GM19397 (cell line): ENCODE results near the gene KIF5A.

Experiments used
- ATAC-seq: cut with Tn5 transposase; IDR thresholded peaks from one replicate; pipeline ENCODE4 v1.9.1; 2021; ENCODE audit warnings: mild to moderate bottlenecking, moderate library complexity; ENCODE audit not compliant: unreplicated experiment

The KIF5A gene

DNA sequence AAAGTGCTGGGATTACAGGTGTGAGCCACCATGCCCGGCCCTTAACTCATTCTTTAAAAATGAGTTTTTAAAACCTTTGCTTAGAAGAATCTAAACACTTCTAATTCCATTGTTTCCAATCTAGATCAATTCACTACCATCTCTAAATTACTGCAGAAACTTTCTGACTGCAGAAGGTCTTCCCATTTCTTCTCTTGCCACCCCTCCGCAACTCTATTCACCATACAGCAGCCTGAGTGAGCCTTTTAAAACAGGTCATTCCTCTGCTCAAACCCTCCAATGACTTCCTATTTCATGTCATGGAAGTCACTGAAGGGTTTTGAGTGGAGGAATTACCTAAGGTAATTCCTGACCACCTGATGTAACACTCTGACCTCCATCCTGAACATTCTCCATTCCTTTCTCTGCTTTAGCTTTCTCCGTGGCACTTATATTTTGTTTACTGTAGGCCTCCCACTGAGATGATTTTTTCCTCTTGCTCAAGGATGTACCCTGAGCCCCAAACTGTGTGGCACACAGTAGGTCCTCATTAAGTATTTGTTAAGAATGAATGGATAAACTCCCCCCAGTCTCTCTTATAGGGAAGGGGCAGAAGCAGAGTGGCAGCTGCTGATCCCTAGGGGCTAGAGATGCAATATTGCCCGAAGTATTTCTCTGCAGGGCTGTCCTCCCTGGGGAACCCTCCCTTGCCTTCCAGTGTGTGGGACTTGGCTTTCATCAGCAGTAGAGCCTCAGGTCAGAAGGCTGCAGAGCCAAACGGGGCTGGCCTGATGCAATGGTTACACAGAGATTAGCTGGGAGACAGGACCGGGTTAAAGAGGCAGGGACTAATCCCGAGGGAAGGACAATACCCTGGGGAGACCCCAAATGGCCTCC is 30.7 kb upstream of the KIF5A start:
- no peak for ATAC-seq

DNA sequence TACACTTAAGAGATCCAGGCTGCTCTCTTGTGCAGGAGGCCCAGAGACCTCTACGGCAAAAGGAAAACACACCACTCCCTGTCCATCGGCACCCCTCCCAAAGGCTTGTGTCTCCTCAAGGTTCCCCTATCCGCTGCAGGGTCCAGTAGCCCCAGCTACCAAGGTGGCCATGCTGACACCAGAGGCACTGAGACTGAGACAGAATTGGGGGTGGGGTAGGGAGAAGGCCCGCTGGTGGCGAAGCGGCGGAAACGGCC is 30.1 kb upstream of the KIF5A start:
- ATAC-seq = no peak

DNA sequence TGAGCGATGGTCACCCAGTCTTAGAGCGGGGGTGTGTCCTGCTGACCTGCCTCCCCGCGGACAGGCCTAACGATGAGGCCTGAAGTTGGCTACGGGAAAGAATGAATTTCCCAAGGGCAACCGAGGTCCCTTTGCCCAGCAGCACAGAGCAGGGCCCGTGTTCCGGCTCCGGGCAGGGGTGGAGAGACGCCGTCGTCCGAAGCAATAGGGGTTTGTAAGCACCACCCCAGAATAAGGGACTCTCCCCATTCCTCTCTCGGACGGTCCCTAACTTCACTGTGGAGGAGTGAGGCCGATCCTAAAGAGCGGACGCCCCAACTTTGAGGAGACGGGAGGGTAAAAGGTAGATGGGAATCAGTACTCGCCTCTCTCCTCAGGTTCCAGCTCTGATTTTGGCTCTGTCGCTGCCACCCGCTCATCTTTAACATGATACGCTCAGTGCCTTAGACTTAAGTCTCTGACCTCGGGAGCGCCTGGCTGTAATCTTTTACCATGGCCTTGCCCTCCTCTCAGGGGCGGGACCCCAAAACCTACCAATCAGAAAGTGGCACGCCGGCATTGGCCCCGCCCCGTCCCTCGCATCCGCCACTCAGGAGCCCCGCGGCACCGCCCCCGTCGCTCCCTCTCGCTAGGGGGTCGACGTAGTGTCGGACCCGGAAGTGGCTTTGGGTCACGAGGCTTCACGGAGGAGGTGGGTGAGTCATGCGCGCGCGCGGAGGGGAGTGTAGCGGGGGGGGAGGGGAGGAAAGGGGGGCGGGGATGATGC is 29.6 kb upstream of the KIF5A start, which contains the start of gene DDIT3:
TSS of gene DDIT3 (minus strand) at position 462 of the 766 bp plus-strand sequence. CDS start 3,108 bp downstream, outside the sequence.
- peak; percentile 71 for ATAC-seq

DNA sequence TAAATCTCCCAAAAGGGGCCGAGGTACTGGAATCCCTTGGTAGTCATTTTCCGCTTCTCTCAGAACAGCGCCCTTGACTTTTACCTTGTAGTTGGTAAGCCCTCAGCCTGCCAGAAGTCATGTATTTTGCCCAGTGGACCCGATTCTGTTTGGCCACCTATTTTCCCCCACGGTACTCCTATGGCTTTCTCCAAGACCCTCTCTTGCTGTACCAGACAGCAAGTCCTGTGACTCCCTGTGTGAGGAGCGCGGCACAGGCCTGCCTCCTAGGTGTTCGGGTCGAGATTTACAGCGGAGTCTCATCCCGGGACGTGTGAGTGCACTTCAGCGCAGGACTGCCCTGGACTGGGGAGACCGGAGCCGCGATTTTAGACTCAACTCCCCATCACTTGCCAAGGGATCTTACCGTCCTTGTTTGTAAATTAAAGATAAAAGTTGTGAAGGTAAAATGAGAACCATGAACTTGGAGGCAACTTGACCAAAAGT is 28.3 kb upstream of the KIF5A start:
- ATAC-seq = no peak

DNA sequence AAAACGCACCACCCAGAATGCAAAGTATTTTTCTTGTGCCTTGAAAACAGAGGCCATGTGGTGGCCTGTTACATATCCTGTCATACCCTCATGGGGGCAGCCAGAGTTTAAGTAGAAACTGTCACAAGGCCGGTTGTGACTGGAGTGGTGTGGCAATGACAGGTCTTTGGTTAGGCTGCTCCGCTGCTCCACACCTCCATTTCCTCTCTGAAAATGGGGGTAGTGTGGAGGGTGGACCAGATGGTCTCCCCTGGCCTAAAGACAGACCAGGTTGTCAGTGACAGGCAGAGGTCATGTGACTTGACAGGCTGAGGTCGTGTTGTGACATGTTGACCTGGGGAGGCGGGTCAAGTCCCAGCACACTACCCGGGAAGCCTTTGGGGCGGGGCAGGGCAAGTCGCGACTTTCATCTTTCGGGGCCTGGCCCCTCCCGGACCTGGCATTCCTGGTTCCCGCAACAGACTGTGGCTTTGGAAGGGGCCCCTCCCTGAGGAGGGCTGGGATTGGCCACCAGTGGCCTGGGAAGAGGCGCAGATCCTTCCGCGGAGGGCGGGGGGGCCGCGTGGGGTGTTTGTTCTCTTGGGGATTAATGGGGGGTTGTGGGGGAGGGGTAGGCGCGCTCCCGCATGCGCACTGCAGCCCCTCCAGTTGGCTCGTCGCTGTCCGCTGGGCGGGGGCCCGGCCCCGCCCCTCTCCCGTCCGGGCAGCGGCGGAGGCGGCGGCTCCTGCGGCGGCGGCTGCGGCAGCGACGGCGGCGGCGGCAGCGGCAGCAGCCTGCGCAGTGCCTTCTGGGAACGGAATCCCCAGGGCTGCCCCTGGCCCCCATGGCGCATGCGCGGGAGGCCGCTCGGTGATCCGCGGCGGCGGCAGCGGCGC is 27.6 kb upstream of the KIF5A start, which contains the start of gene MBD6:
TSS of gene MBD6 (plus strand) at position 814 of the 876 bp plus-strand sequence. CDS start 1,480 bp downstream, outside the sequence.
- peak; percentile 36 for ATAC-seq

DNA sequence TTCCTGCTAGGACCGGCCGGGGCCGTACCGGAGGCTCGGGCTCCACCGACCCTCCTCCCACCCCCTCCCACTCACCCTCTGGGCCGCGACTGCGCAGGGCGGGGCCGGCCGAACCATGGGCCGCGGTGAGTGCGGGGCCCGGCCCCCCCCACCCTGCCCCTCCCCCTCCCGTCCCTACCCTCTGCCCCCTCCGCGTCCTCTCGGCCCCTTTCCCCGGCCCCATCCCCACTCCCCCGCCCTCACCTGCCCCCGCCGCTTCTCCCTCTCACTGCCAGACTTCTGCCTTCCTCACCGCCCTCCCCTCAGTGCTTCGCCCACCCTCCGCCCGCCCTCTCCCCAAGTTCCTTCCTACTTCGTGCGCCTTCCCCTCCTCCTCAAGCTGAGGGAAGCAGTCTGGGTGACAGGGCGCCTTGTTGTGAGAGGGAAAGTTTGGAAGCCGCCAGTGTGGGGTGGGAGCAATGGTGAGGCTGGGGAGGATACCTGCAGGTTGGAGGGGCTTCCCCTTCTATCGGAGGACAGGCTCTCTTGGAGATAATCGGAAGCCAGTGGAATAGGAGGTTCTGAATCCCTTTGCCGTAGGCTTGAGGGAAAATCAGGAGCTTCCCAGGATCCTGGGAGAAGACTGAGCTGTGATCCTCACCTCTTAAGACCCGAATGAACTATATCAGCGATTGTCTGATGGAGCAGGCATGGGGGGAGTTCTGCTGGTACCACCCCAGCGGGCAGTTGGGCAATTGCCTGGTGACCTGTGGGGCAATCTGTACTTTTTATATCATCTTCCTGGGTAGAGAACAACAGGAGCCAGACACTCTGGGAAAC is 26.7 kb upstream of the KIF5A start:
- no peak for ATAC-seq

DNA sequence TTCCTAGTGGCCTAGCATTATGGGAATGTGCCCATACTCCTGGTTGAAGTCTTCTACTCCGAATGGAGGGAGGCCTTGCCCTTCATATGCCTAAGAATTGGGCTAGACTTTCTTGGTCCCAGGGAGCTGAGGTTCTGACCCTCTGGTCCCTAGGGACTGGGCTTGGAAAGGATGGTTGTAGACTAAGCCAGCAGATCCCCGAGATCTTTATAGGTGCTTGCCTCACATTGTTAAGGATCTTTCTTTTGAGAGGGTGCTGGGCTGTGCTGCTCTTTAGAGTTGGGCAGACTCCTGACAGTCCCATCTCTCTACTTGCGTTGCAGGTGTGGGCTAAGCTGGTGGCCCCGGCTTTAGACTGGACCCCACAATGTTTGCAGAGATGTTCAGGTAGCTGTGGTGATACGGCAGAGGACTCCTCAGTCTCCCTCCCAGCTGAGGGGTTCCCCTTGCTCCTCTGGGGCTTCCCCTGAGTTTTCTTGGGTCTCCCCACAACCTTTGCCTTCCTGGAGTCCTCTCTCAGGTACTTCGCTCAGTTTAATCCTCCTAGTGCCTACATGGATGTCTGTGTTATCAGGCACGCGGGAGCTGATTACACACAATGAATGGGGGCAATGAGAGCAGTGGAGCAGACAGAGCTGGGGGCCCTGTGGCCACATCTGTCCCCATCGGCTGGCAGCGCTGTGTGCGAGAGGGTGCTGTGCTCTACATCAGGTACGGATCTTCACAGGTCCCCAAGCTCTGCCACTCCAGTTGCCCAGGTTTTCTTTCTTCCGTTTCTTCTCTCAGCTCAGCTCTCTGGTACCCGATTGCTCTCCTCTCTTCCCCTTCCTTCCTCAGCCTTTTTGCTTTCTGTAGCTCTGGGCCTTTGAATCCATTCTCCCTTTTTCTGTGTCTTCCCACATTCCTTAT is 25.9 kb upstream of the KIF5A start:
- no peak for ATAC-seq

DNA sequence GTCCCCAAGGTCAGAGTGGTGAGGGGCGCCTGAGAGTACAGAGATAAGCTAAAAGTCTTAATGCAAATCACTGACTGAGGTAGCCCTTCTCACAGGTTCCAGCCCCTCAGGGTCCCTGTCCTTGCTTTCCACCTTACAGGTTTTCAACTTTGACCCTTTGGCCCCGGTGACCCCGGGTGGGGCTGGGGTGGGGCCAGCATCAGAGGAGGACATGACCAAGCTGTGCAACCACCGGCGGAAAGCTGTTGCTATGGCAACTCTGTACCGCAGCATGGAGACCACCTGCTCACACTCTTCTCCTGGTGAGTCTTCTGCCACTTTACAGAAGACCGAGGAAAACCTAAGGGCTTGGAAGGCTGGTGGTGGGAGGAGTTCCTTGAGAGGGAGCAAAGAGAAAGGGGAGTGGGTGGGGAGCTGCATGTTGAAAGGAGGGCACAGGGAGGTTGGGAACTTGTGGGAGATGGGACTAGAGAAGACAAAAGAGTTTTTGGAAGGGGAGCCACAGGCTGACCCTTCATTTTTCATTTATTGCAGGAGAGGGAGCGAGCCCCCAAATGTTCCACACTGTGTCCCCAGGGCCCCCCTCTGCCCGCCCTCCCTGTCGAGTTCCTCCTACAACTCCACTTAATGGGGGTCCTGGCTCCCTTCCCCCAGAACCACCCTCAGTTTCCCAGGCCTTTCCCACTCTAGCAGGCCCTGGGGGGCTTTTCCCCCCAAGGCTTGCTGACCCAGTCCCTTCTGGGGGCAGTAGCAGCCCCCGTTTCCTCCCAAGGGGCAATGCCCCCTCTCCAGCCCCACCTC is 24.8 kb upstream of the KIF5A start:
- ATAC-seq = no peak

DNA sequence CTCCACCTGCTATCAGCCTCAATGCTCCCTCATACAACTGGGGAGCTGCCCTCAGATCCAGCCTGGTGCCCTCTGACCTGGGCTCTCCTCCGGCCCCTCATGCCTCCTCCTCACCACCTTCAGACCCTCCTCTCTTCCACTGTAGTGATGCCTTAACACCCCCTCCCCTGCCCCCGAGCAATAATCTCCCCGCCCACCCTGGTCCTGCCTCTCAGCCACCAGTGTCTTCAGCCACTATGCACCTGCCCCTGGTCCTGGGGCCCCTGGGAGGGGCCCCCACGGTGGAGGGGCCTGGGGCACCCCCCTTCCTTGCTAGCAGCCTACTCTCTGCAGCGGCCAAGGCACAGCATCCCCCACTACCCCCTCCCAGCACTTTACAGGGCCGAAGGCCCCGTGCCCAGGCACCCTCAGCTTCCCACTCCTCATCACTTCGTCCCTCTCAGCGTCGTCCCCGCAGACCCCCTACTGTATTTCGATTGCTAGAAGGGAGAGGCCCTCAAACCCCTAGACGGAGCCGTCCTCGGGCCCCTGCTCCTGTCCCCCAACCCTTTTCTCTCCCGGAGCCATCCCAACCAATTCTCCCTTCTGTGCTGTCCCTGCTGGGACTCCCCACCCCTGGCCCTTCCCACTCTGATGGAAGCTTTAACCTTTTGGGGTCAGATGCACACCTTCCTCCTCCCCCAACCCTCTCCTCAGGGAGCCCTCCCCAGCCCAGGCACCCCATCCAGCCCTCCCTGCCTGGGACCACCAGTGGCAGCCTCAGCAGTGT is 24.0 kb upstream of the KIF5A start:
- ATAC-seq = no peak

DNA sequence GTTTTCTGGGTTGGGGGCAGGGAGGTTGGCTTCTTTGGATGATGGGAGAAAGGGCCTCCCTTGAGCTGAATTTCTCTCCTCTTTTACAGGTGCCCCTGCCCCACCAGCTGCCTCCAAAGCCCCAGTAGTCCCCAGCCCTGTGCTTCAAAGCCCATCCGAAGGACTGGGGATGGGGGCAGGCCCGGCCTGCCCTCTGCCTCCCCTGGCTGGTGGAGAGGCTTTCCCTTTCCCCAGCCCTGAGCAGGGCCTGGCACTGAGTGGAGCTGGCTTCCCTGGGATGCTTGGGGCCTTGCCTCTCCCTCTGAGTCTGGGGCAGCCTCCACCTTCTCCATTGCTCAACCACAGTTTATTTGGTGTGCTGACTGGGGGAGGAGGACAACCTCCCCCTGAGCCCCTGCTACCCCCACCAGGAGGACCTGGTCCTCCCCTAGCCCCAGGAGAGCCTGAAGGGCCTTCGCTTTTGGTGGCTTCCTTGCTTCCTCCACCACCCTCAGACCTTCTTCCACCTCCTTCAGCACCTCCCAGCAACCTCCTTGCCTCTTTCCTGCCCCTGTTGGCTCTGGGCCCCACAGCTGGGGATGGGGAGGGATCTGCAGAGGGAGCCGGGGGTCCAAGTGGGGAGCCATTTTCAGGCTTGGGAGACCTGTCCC is 23.2 kb upstream of the KIF5A start:
- no peak for ATAC-seq

DNA sequence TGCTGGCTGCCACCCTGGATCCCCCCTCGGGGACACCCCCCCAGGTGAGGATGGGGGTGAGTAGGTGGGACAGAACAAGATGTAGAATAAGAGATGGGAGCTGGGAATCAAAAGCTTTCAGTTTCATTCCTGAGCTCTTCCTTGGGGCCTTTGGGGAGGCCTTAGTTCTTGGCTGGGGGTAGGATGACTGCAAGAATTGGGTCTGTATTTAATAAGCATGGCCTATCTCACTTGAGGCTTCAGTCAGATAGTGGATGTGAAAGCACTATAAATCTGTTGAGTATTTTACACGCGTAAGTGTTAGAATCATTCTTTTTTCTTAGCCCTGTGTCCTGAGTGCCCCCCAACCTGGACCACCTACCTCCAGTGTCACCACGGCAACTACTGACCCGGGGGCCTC is 22.7 kb upstream of the KIF5A start:
- ATAC-seq = no peak

DNA sequence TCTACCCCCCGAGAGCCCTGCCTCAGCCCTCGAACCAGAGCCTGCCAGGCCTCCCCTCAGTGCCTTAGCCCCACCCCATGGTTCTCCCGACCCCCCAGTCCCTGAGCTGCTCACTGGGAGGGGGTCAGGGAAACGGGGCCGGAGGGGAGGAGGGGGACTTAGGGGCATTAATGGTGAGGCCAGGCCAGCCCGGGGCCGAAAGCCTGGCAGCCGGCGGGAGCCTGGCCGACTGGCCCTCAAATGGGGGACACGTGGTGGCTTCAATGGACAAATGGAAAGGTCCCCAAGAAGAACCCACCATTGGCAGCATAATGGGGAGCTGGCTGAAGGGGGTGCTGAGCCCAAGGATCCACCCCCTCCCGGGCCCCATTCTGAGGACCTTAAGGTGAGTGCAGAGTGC is 21.7 kb upstream of the KIF5A start:
- ATAC-seq = no peak

DNA sequence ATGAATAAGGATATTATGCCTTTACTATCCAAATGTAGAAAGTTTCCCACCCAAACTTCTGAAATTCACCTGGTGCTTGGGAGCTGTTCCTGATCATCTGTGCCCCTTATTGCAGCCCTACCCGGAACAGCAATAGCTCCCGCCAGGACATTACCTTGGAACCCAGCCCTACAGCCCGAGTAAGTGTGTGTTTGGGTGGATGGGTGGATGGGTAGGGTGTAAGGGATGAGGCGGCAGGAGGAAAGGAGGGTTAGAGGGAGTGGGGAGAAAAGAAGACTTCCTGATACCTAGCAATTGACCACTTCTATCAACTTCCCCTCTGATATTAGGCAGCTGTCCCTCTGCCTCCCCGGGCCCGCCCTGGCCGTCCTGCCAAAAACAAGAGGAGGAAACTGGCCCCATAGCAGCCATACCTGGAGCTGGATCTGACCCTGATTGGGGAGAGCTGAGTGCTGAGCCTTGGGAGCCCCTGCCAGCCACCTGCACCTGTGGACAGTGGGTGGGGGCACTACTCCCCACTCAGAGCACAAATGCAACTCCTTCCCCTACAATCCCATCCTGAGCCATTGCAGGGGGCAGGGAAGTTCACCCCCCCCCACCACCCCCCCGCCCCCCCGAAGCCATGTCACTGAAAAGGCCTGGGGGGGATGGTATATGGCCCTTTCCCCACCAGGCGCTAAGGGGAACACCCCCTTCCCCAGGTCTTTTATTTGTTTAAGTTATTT is 20.9 kb upstream of the KIF5A start:
- ATAC-seq = no peak

DNA sequence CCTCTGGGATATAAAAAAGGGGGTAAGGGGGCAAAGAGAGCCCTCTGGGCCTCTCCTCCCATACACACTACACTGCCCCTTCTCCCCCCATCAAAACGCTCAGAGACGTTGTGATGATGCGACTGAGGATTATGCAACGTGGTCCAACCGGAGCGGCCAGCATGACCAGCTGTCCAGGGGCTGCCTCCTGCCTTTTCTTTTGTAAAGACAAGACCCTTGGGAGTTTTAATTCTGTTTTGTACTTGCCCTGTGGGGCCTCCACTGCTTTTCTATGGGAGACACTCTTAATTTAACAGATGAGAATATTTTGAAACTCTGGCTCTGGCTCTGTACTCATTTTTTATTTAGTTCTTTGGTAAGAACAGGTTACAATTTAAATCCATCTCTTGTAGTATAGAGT is 20.0 kb upstream of the KIF5A start:
- no peak for ATAC-seq

DNA sequence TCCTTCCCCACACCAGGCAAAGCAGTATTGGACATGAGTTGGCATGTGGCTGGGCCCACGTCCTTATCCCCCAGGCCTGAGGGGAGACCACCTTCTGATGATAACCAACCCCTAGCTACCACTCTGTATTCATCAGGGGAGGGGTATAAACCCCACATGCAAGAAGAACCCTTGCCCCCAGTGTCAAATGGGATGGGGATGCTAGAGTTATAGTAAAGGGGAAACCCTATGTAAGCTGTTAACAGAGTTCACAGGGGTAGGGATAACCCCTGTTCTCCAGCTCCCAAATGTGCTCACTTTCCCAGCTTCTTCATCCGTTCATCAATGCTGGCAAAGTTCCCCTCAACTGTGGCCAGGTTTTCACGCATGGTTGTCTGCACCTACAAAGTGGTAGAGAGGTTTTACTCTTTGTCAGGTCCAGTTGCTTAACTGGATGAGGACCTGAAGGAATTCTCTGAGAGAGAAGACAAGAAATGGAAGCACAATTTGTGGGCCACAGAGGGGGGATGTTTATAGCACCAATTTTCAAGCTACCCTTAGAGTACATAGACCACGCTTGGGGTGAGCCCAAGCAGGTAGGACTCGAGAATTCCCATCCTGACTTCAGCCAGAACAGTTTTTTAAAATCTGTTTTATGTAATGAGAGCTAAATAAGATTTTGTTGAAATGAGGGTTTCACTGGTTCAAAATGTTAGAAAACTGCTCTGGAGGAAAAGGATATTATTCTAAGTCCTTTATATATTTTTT is 19.3 kb upstream of the KIF5A start:
- no peak for ATAC-seq

DNA sequence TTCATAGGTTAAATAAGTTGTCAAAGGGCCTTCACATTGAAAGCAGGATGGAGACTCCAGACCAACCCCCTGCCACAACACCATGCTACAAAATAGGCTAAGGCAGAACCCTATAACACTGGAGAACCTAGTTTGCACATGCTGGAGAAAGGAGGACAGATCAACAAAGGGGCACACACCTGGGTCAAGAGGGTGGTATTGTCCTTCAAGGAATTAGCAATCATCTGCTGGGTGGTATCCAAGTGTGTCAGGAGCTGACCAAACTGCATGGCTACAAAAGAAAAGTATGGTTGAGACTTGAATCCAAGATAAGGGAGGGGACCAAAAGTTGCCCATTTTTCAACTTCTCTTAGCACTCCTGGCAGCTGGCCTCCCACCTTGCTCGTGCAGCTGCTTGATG is 18.0 kb upstream of the KIF5A start:
- ATAC-seq = no peak
